Mesendoderm (in vitro differentiated cells): ENCODE results near the gene IL17C.

Experiments used
- DNase-seq: peaks from one replicate; pipeline ENCODE4 v3.0.0; 2013
- H2AK5ac ChIP-seq: 2 replicates; pipeline ENCODE4 v1.6.1; 2013; ENCODE audit warnings: low read length, inconsistent platforms
- H2BK120ac ChIP-seq: 2 replicates; pipeline ENCODE4 v1.6.1; 2013; ENCODE audit warnings: low read depth, mild to moderate bottlenecking, low read length, moderate library complexity, mixed read lengths
- H2BK15ac ChIP-seq: replicated peaks from 2 replicates; pipeline ENCODE4 v1.6.1; 2013; ENCODE audit warnings: low read depth, mild to moderate bottlenecking, moderate library complexity
- H2BK5ac ChIP-seq: 2 replicates; pipeline ENCODE4 v1.6.1; 2013; ENCODE audit warnings: low read length, inconsistent platforms
- H3K18ac ChIP-seq: 2 replicates; pipeline ENCODE4 v1.6.1; 2013; ENCODE audit warnings: mild to moderate bottlenecking, low read length, mixed read lengths
- H3K23ac ChIP-seq: one replicate; pipeline ENCODE4 v1.6.1; 2013; ENCODE audit warnings: low read length
- H3K27ac ChIP-seq: 2 replicates; pipeline ENCODE4 v1.5.1; 2013; ENCODE audit warnings: low read depth, mild to moderate bottlenecking, inconsistent platforms, low read length, moderate library complexity
- H3K27me3 ChIP-seq: 2 replicates; pipeline ENCODE4 v1.6.1; 2013; ENCODE audit warnings: low read length, control low read depth, mild to moderate bottlenecking, inconsistent platforms; ENCODE audit not compliant: insufficient read depth, poor library complexity
- H3K36me3 ChIP-seq: 2 replicates; pipeline ENCODE4 v1.6.1; 2013; ENCODE audit warnings: low read length, inconsistent platforms; ENCODE audit not compliant: control insufficient read depth, insufficient read depth
- H3K4ac ChIP-seq: one replicate; pipeline ENCODE4 v1.6.1; 2013; ENCODE audit warnings: low read depth, mild to moderate bottlenecking, low read length, moderate library complexity
- H3K4me1 ChIP-seq: 2 replicates; pipeline ENCODE4 v1.6.1; 2013; ENCODE audit warnings: low read depth, low read length, inconsistent platforms; ENCODE audit not compliant: control insufficient read depth
- H3K4me2 ChIP-seq: 2 replicates; pipeline ENCODE4 v1.6.1; 2013; ENCODE audit warnings: low read length
- H3K4me3 ChIP-seq: 2 replicates; pipeline ENCODE4 v1.5.1; 2013; ENCODE audit warnings: mild to moderate bottlenecking, low read length
- H3K56ac ChIP-seq: one replicate; pipeline ENCODE4 v1.6.1; 2013; ENCODE audit warnings: low read length
- H3K79me1 ChIP-seq: 2 replicates; pipeline ENCODE4 v1.6.1; 2013; ENCODE audit warnings: low read length, inconsistent platforms
- H3K79me2 ChIP-seq: 2 replicates; pipeline ENCODE4 v1.6.1; 2013; ENCODE audit warnings: mild to moderate bottlenecking, low read length; ENCODE audit not compliant: control insufficient read depth, insufficient read depth
- H3K9ac ChIP-seq: 2 replicates; pipeline ENCODE4 v1.6.1; 2013; ENCODE audit warnings: low read length, inconsistent platforms
- H4K5ac ChIP-seq: one replicate; pipeline ENCODE4 v1.6.1; 2013; ENCODE audit warnings: low read length
- H4K8ac ChIP-seq: one replicate; pipeline ENCODE4 v1.6.1; 2013; ENCODE audit warnings: low read depth, mild to moderate bottlenecking, control low read depth, low read length, moderate library complexity
- whole genome bisulfite sequencing: extraction: QIAGEN DNeasy Blood & Tissue Kit; methylation state at CpG from one replicate; pipeline ENCODE4 v1.1.7; 2013; ENCODE audit warnings: low lambda C conversion rate, missing lambda C conversion rate; ENCODE audit not compliant: insufficient coverage; ENCODE audit errors: extremely low coverage; 5-methylcytosine and 5-hydroxymethylcytosine counted together

Gene IL17C

DNA sequence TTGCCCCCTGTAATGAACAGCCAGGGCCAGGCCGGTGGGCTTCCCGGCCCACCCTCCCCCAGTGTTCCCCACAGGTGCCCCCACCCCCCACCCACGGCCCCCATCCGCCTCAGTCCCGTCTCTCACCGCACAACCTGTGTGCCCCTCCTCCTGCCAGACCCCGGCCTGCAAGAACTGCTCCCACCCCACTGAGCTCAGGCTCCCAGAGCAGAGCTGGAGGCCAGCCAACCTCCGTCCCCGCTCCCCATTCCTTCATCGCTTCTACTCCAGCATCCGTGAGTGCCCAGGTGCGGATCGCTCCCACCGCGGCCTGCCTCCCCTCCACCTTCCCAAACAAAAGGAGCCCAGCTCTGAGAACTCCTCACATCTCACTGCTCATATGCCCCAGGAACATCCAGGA lies 20.3 kb downstream of the IL17C start:
- DNase-seq, result no peak
- H3K27me3 ChIP-seq, result no peaks in the 10 kb centered on the region
- no peak overlapping the region for H3K23ac ChIP-seq
- no peak overlapping the region for H3K4me3 ChIP-seq
- H3K4me1 ChIP-seq, result peaks cover 2% of the 10 kb centered on the region
- H3K4me2 ChIP-seq, result no peak overlapping the region
- H4K8ac ChIP-seq, result no peak overlapping the region
- WGBS, result no CpG with 5 or more reads among the region's 15 CpGs
- no peak overlapping the region for H2BK15ac ChIP-seq
- H3K4ac ChIP-seq, result no peak overlapping the region
- no peak overlapping the region for H2BK5ac ChIP-seq
- H3K27ac ChIP-seq, result no peak overlapping the region
- no peak overlapping the region for H3K9ac ChIP-seq
- peaks cover 4% of the 10 kb centered on the region for H3K36me3 ChIP-seq
- peaks cover 29% of the 10 kb centered on the region for H3K79me2 ChIP-seq
- peaks cover 15% of the 10 kb centered on the region for H3K79me1 ChIP-seq
- no peak overlapping the region for H2AK5ac ChIP-seq
- no peak overlapping the region for H3K56ac ChIP-seq
- no peak overlapping the region for H4K5ac ChIP-seq
- H2BK120ac ChIP-seq, result no peak overlapping the region
- H3K18ac ChIP-seq, result no peak overlapping the region

DNA sequence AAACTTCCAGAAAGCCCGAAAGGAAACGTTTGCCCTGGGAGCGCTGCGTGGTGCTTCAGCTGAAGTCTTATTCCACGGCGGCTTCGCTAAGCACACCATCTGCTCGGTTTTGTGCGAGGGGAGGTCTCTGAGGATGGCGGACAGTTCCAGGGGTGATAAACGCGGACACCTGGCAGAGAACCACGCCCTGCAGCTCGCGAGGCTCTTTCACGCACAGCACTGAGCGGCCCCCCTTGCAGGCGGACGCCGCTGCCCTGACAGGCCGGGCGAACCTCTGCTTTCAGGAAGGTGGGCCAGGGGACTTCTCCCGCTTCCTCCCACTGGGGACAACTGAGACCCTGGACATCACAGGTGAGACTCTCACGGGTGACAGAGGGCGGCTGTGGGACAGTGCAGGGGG lies 20.8 kb downstream of the IL17C start:
- no CpG with 5 or more reads among the region's 25 CpGs for WGBS
- Histone ChIP-seq H3K4me1 (peaks cover 2% of the 10 kb centered on the region), H2BK15ac (no peak overlapping the region), H3K56ac (no peak overlapping the region), H3K27ac (no peak overlapping the region), H2BK5ac (no peak overlapping the region), H4K8ac (no peak overlapping the region), H3K4ac (no peak overlapping the region), H3K4me3 (no peak overlapping the region), H4K5ac (no peak overlapping the region), H2BK120ac (no peak overlapping the region), H3K9ac (no peak overlapping the region), H3K27me3 (no peaks in the 10 kb centered on the region), H3K18ac (no peak overlapping the region), H3K23ac (no peak overlapping the region), H2AK5ac (no peak overlapping the region), H3K36me3 (peaks cover 4% of the 10 kb centered on the region), H3K79me1 (peaks cover 15% of the 10 kb centered on the region), H3K79me2 (peaks cover 31% of the 10 kb centered on the region), H3K4me2 (no peak overlapping the region)
- DNase-seq, result no peak

DNA sequence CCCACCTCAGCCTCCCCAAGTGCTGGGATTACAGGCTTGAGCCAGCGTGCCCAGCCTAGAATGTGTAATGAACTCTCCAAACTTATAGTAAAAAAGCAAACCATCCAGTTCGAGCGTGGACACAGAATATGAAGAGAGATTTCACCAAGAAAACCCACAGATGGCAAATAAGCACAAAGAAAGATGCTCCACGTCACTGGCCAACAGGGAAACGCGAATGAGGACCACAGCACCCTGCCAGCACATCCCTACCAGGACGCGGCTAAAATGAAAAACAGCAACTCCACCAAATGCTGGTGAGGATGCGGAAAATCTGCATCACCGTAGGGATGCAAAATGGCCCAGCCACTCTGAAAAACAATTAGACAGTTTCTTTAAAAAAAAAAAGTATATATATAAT lies 23.1 kb downstream of the IL17C start:
- Histone ChIP-seq H2BK120ac (no peak overlapping the region), H3K23ac (no peak overlapping the region), H3K4me2 (peak overlapping the region; percentile 38), H3K4me3 (no peak overlapping the region), H2BK5ac (no peak overlapping the region), H2AK5ac (no peak overlapping the region), H3K4me1 (peaks cover 2% of the 10 kb centered on the region), H3K9ac (peak overlapping the region; percentile 47), H3K27me3 (no peaks in the 10 kb centered on the region), H3K79me2 (peaks cover 31% of the 10 kb centered on the region), H2BK15ac (no peak overlapping the region), H3K4ac (no peak overlapping the region), H3K27ac (no peak overlapping the region), H3K56ac (peak overlapping the region; percentile 34), H3K79me1 (peaks cover 15% of the 10 kb centered on the region), H3K36me3 (peaks cover 2% of the 10 kb centered on the region), H3K18ac (no peak overlapping the region), H4K5ac (no peak overlapping the region), H4K8ac (no peak overlapping the region)
- WGBS, result no CpG with 5 or more reads among the region's 10 CpGs
- no peak for DNase-seq

DNA sequence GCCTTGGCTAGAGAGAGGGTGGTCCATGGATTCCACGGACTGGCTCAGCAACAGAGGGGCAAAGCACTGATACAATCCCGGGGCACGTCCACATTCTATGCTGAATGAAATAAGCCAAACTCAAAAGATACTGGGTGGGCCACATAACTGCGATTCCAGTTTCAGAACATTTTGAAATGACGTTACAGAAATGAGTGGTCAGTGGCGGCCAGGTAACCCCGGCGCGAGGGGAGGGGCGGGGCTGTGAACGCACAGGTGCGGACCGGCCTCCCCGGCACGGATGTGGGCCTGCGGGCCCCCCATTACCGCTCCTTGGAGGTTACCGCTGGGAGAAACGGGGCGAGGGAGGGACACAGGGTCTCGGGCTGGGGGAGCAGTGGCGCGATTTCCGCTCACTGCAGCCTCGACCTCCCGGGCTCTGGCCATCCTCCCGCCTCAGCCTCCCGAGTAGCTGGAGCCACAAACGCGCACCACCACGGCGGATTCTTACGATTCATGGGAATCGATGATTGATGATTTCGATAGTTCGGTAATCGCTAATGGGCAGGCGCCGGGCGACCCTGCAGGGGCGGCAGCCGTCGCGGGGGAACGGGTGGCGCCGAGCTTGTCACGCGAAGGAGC lies 24.0 kb downstream of the IL17C start:
- peak overlapping the region; percentile 23 for H3K18ac ChIP-seq
- H4K5ac ChIP-seq, result no peak overlapping the region
- no peak overlapping the region for H2AK5ac ChIP-seq
- peak overlapping the region; percentile 68 for H3K27ac ChIP-seq
- peak overlapping the region; percentile 71 for H3K4me3 ChIP-seq
- peaks cover 15% of the 10 kb centered on the region for H3K79me1 ChIP-seq
- peak overlapping the region; percentile 76 for H3K4me2 ChIP-seq
- peaks cover 2% of the 10 kb centered on the region for H3K4me1 ChIP-seq
- whole genome bisulfite sequencing, result no CpG with 5 or more reads among the region's 49 CpGs
- H3K56ac ChIP-seq, result peak overlapping the region; percentile 92
- peak; percentile 11 for DNase-seq
- no peak overlapping the region for H2BK5ac ChIP-seq
- peaks cover 2% of the 10 kb centered on the region for H3K36me3 ChIP-seq
- H3K23ac ChIP-seq, result peak overlapping the region; percentile 59
- peak overlapping the region; percentile 74 for H3K9ac ChIP-seq
- H3K4ac ChIP-seq, result no peak overlapping the region
- H2BK120ac ChIP-seq, result no peak overlapping the region
- H3K79me2 ChIP-seq, result peaks cover 31% of the 10 kb centered on the region
- H3K27me3 ChIP-seq, result no peaks in the 10 kb centered on the region
- H4K8ac ChIP-seq, result no peak overlapping the region
- H2BK15ac ChIP-seq, result no peak overlapping the region

DNA sequence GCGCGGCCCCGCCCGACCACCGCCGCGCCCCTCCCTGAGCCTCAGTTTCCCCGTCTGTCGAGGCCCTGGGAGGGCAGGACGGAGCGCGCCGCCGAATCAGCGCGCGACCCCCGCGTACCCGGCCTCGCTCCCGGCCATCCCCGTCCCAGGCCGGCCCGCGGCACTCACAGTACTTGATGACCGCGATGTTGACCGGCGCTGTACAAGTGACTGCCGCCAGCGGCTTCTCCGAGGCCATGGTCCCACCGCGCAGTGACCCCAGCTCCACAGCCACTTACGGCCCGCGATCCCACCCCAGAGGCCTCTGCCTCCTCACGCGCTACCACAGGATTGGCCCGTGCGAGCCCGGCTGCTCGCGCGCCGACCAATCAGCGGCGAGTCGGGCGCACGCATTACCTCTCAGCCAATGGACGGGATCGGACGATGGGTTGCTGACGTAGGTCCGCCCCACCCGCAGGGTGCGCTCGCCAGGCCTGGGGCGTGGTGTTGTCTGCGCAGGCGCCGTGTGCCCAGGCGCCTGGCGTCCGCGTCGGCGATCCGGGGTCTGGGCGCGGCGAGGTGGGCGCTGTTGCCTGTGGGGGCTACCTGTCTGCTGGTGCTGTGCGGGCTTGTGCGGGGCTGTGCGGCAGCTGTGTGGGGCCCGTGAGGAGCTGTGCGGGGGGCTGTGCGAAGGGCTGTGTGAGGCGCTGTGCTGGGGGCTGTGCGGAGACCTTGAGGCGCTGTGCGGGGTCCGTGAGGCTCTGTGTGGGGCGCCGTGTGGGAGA lies 24.7 kb downstream of the IL17C start, which contains the start of gene MVD:
TSS of gene MVD (minus strand) at position 249 of the 764 bp plus-strand sequence. CDS start at position 238, 11 bp downstream.
- H4K8ac ChIP-seq, result no peak within 1 kb of the TSS
- peak within 1 kb of the TSS; percentile 75 for H3K18ac ChIP-seq
- H3K4ac ChIP-seq, result peak within 1 kb of the TSS; percentile 75
- H3K4me1 ChIP-seq, result peaks cover 2% of the 10 kb centered on the region
- H3K27me3 ChIP-seq, result no peaks in the 10 kb centered on the region
- no peaks in the 10 kb centered on the region for H3K36me3 ChIP-seq
- H2BK5ac ChIP-seq, result peak within 1 kb of the TSS; percentile 88
- peak within 1 kb of the TSS; percentile 68 for H3K27ac ChIP-seq
- H4K5ac ChIP-seq, result no peak within 1 kb of the TSS
- peak within 1 kb of the TSS; percentile 98 for H3K56ac ChIP-seq
- no peak within 1 kb of the TSS for H2BK120ac ChIP-seq
- no peak within 1 kb of the TSS for H2AK5ac ChIP-seq
- peaks cover 15% of the 10 kb centered on the region for H3K79me1 ChIP-seq
- peak; percentile 99 for DNase-seq
- WGBS, result no CpG with 5 or more reads among the region's 88 CpGs
- peak within 1 kb of the TSS; percentile 86 for H3K4me3 ChIP-seq
- H2BK15ac ChIP-seq, result no peak within 1 kb of the TSS
- peak within 1 kb of the TSS; percentile 87 for H3K23ac ChIP-seq
- H3K79me2 ChIP-seq, result peaks cover 31% of the 10 kb centered on the region
- peak within 1 kb of the TSS; percentile 76 for H3K4me2 ChIP-seq
- H3K9ac ChIP-seq, result peak within 1 kb of the TSS; percentile 96
